H1 (cell line): ENCODE measurements around the gene ETS1. TPM values are rescaled to one million over a fixed set of nuclear protein-coding genes. Genes with fewer than 3 reads are reported as not detected.

Source experiments
- CBX8 ChIP-seq: fragments of 300-800, 300-1000 bp; sonication (generic); IDR thresholded peaks from 2 replicates; pipeline ENCODE4 v1.7.1; 2016; ENCODE audit warnings: low read depth, low read length, borderline replicate concordance
- CHD7 ChIP-seq: fragments of 300-600 bp; sonication (generic); IDR thresholded peaks from 2 replicates; pipeline ENCODE4 v1.7.1; 2012; ENCODE audit warnings: low read length, moderate library complexity, mild to moderate bottlenecking, inconsistent platforms; ENCODE audit not compliant: insufficient replicate concordance
- CREB1 ChIP-seq: IDR thresholded peaks from 2 replicates; pipeline ENCODE4 v1.6.1; 2012; ENCODE audit warnings: inconsistent platforms
- EGR1 ChIP-seq: IDR thresholded peaks from 2 replicates; pipeline ENCODE4 v1.6.1; 2011; ENCODE audit warnings: low read depth, low read length, borderline replicate concordance
- EP300 ChIP-seq, 2 experiments: IDR thresholded peaks; 1 replicate in 1 of 2; 2 replicates in 1 of 2; pipeline ENCODE4 v1.6.1; 2011 to 2012; ENCODE audit warnings: low read depth in 2 of 2, low read length in 2 of 2, mild to moderate bottlenecking in 2 of 2, borderline replicate concordance in 1 of 2, inconsistent platforms in 1 of 2, moderate library complexity in 1 of 2
- JUN ChIP-seq: IDR thresholded peaks from 2 replicates; pipeline ENCODE4 v1.6.1; 2011; ENCODE audit warnings: low read depth, mild to moderate bottlenecking, improper control_type of control experiment, low read length
- KDM5A ChIP-seq: fragments of 200-600 bp; IDR thresholded peaks from 2 replicates; pipeline ENCODE4 v1.7.1; 2012; ENCODE audit warnings: mild to moderate bottlenecking, low read length, inconsistent platforms, mixed read lengths
- POLR2AphosphoS5 ChIP-seq: IDR thresholded peaks from 2 replicates; pipeline ENCODE4 v1.6.1; 2011; ENCODE audit warnings: low read depth, low read length
- RAD21 ChIP-seq, 2 experiments: IDR thresholded peaks in 1 of 2; conservative IDR thresholded peaks in 1 of 2; 2 replicates each; pipeline ENCODE4 v1.6.1; 2011; ENCODE audit warnings: low read depth in 2 of 2, low read length in 2 of 2, improper control_type of control experiment in 1 of 2, inconsistent platforms in 1 of 2, mild to moderate bottlenecking in 1 of 2, moderate library complexity in 1 of 2
- polyA plus RNA-seq, 7 experiments: library from polyadenylated mRNA; depleted of rRNA in 3 of 7; stranded (reverse) in 5 of 7; unstranded in 2 of 7; fragments of >200 nt in 5 of 7; fragments of 200-250 nt in 2 of 7; gene quantifications; 1 replicate in 5 of 7; 2 replicates in 1 of 7; 4 replicates in 1 of 7; pipeline versions ENCODE4 v1.2.1 to v1.2.3, GENCODE V29; 2011 to 2013; ENCODE audit warnings: missing spikeins in 2 of 7, mixed read lengths in 2 of 7
- total RNA-seq: library from RNA; stranded (reverse); fragmentation: NEBNext Ultra II Directional; extraction: Animal tissue kit (Norgen Biotek cat#: 25700); gene quantifications from 2 replicates; pipeline ENCODE4 v1.2.1, GENCODE V29; 2021

The ETS1 gene
- total and polyA plus RNA-seq, 2 of the 8 experiments (the other 6 are each of a cell fraction or from before 2014, with no cell fraction given): 10.0 to 35.3 TPM

- TF ChIP-seq CHD7 (no peak), EGR1 (peak; percentile 87), KDM5A (no peak), CBX8 (no peak), RAD21 (IDR thresholded peaks at IDR 0.05 in 1 of 2, conservative IDR thresholded peaks at IDR 0.05 in 1 of 2; ENCODE audit: low read depth in 2 of 2, low read length in 2 of 2) (peak; percentile 13 to 23; a peak in 2 of 4 replicates), POLR2AphosphoS5 (0 out of 2 replicates have a peak, but pooled peaks have one; percentile 6), EP300 (IDR thresholded peaks at IDR 0.05; ENCODE audit: borderline replicate concordance in 1 of 2, low read depth in 2 of 2, low read length in 2 of 2) (no peak), JUN (no peak), CREB1 (peak; percentile 25; the same call in 1 of the 2 replicates)
These were observed 65.1 kb downstream of the ETS1 start (continued) for GRCh38 chr11:128522055-128522942.
